IMR-90 (cell line): ENCODE results near the gene LENG9.

ENCODE experiments used
- POLR2A ChIP-seq: IDR thresholded peaks from 2 replicates; pipeline ENCODE4 v1.6.1; 2012; ENCODE audit warnings: mild to moderate bottlenecking, low read depth, low read length
- TF ChIP-seq, protein P1 (sequence below): conservative IDR thresholded peaks from 2 replicates; pipeline ENCODE4 v1.5.1; 2012; ENCODE audit warnings: mild to moderate bottlenecking, low read depth, low read length, improper control_type of control experiment

DNA sequence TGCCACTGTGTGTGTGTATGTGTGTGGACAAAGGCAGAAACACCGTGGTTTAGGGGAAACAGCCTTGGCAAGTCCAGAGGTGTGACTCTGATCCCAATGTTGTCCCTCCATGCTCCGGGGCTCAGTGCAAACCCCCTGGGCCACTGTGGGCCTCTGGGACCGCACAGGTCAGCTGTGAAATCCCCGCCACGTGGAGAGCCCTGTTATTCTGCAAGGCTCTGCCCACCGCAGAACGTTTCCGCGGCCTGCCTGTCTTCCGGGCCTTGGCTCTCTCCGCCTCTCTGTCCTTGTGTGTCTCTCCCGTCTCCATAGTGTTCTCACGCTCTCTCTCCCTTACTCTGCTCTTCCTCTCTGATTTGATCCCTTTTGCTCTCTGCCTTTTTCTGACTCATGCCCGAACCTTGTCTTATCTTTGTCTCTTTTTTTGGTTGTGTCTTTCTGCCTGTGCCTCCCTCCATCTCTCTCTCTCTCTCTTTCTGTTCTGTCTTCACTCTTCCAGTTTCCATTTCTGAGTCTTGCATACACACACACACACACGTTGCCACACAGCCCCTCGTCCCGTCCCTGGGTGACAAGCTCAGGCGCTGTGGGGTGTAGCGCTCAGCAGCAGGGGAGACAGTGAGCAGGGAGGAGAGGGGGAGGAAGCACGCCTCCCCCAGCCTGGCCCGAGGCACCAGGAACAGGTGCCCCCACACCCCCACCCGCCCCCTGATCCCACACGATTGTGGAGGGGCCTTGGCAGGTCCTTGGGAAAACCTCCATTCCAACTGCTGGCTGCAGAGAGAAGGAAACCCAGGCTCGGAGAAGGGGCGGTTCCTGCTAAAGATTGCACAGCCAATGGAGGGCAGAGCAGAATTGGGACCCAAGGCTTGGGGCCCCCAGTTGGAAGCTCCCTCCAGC is 45.3 kb downstream of the LENG9 start:
- TF ChIP-seq, protein P1, sequence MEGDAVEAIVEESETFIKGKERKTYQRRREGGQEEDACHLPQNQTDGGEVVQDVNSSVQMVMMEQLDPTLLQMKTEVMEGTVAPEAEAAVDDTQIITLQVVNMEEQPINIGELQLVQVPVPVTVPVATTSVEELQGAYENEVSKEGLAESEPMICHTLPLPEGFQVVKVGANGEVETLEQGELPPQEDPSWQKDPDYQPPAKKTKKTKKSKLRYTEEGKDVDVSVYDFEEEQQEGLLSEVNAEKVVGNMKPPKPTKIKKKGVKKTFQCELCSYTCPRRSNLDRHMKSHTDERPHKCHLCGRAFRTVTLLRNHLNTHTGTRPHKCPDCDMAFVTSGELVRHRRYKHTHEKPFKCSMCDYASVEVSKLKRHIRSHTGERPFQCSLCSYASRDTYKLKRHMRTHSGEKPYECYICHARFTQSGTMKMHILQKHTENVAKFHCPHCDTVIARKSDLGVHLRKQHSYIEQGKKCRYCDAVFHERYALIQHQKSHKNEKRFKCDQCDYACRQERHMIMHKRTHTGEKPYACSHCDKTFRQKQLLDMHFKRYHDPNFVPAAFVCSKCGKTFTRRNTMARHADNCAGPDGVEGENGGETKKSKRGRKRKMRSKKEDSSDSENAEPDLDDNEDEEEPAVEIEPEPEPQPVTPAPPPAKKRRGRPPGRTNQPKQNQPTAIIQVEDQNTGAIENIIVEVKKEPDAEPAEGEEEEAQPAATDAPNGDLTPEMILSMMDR: no peak
- TF ChIP-seq POLR2A: no peak
